Activated CD4-positive, CD25-positive, alpha-beta regulatory T cell treated with anti-CD3 and anti-CD28 coated beads, Interleukin-2, amount 50 U/mL, for 16 hours (primary cell): Measurements from ENCODE around the gene BTN3A1.
"Not testable (repeated sequence)": the region's sequence is repeated elsewhere in the genome, so short reads cannot be mapped to it uniquely, and the experiment has no call there.

Experiments used
- DNase-seq: peaks from one replicate; pipeline ENCODE4 v3.0.0-alpha.2; 2020; ENCODE audit warnings: low read depth, low spot score

The BTN3A1 gene

GRCh38 chr6:26440977-26441358 lies 38.9 kb downstream of the BTN3A1 start:
- no peak for DNase-seq

DNA sequence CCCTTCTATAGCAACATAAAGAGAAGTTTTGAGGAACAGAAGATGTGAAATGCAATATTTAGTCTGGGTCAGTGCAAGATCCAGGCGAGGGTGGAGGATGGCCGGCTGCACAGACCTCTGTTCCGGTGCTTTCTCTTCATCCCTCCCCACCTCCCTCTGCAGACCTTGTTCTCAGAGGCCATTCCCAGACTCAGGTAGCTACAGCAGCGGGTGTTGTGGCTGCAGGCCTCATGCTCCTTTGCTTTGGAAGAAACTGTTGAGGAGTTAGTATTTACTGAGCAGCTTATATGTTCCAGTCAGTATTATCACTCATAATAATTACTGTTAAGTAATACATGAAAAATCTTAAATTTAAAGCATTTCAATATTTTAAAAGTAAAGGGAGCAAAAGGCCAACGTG lies 39.9 kb downstream of the BTN3A1 start:
- DNase-seq: no peak

DNA sequence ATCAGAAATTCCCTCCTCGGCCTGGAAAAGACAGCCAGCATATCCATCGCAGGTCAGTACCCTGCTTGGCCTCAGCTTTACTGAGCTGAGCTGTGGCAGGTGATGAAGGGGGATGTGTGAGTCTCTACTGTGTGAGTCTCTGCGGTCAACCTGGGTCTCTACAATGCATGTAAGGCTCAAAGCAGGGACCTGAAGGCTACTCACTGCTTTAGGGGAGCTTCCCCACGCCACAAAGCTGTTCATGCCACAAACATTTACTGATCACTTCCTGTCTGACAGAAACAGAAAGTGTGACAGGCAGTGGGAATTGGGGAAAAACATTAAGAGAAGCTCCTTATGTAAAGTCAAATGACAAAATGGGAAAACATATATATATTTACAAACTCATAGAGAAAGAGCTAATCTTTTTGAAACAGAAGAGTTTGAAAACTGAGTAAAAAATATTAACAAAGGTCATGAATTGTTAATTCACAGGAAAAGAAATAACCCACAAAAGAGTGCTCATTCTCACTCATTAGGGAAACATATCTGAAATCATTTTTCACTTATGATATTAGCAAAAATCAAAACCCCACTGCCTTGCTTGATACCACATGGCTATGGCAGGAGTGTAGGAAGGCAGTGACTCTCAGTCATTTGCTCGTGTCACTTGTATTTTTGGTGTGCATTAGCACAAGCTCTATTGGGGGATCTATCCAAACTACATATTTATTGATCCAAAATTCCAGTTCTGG lies 44.0 kb downstream of the BTN3A1 start:
- DNase-seq: no peak

DNA sequence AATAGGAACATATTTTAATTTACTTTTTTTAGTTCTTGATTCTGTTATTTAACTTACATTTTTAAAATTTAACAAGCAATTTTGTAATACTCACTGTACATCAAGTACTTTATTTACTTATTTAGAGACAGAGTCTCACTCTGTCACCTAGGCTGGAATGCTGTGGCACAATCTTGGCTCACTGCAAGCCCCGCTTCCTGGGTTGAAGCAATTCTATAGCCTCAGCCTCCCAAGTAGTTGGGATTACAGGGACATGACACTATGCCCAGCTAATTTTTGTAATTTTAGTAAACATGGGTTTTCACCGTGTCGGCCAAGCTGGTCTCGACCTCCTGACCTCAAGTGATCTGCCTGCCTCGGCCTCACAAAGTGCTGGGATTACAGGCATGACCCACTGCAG lies 45.2 kb downstream of the BTN3A1 start:
- DNase-seq: no peak

GRCh38 chr6:26450240-26450639 lies 48.2 kb downstream of the BTN3A1 start:
- no peak for DNase-seq

DNA sequence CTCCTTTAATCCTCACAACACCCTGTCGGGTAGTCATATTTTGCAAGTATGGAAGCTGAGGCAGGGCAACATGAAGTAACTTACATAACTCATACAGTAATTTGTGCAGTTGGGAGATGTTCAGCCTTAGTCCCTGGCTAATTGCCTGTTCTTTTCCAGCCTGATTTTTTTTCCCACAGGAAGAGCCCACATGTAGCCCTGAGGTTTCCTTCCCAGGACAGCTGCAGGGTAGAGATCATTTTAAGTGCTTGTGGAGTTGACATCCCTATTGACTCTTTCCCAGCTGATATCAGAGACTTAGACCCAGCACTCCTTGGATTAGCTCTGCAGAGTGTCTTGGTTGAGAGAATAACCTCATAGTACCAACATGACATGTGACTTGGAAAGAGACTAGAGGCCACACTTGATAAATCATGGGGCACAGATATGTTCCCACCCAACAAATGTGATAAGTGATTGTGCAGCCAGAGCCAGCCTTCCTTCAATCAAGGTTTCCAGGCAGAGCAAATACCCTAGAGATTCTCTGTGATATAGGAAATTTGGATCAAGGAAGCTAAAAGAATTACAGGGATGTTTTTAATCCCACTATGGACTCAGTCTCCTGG lies 50.7 kb downstream of the BTN3A1 start:
- no peak for DNase-seq

DNA sequence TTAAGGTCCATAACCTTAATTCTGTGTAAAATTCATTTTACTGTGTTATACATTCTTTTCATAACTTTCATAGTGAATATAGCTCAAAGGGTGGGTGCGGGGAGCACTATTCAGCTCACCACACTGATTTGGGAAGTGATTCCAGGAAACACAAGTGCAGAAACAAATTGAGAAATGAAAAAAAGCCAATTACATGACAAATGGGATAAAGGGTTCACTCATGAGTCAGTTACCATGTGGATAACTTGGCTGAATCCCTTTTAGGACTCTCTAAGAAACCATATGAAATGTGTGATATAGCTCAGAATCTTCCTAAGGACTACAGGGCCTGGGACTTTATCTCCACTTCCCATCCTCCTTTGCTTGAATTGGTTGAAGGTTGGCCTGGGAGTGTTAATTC lies 52.6 kb downstream of the BTN3A1 start:
- DNase-seq: no peak

DNA sequence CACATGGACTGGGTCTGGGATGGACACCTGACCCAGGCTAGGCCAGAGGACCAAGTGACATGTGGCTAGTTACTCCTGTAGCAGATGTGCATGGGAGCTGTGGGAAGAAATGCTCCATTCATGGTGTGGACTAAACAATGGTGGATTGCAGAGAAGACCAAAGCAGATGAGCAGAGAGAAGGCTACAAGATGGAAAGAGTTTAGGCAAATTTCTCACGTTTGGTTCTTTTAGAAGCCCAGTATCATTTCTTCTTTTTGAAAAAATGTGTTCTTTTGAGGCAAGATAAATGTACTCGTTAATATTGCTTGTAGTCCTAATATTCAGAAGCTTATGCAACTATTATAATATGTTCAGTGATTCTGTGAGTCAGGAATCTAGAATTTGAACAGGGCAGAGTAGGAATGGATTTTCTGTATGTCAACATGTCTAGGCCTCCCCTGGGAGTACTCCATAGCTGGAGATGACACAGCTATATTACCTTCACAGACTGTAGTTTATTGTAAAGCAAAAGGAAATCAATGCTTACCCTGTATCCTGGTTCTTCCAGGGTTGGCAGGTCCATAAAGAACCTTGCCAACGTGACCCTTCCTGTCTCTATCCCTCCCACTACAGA lies 53.4 kb downstream of the BTN3A1 start:
- no peak for DNase-seq

DNA sequence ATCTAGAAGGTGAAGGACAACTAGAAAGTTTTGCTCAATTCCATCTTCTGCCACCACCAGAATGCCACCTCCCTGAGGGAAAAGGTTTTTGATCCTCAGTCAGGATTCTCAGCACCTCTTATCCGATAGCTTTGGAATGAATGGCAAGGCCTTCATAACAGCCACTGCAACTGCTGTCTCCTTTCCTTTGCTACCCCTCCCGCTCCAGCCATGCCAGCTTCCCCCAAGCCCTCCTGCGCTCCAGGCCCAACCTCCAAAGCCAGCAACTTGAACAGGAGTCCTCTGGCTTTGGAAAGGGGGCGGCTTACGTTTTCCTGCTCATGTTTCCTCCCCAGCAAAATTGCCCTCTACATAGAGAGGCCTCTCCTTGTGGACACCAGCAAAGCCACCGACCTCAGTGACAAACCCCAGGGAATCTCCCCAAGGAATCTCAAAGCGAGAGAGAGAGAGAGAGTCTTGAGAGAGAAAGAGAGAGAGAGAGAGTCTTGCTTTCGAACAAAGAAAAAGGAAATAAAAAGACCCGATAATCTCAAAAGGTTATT lies 55.3 kb downstream of the BTN3A1 start:
- DNase-seq: no peak

DNA sequence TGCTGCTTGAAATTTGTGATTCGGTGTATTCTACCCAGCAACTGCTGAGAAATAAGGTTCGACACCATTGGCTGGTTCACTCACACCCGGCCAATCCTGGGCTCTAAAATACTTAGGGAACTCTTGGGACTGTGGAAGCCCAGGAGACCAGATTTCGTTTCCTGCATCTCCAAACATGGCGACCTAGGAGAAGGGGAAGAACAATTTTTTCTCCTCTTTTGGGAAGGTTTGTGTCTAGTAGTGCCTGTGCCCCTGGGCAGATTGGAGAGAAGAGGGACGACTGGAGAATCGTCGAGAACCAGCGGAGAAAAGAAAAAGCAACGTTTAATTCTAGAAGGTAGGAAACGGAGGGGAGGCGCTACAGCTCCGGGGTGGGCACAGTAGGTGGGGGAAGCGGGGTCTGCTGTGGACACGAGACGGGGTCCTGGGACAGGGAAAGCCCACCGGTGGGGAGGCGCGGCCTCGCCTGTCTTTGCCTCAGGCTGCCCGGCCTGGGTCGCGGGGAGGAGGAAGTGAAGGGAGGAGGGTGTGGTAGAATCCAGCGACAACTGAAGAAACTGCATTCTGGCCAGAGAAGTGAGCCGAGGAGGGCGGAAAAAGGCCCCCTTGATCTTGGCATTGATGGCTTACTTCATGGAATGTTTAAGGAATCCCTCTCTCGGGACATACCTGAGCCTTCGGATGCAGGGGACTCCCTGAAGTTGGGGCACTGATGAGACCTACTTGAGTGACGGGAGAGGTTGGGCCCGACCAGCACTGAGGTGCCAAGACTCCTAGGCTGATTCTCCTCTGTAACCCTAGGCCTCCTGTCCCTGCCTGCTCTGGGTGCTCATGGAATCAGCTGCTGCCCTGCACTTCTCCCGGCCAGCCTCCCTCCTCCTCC lies 56.0 kb downstream of the BTN3A1 start, which contains the start of gene BTN2A1:
BTN2A1 (plus strand) TSS at position 150 of the 883 bp plus-strand sequence; CDS start at position 832, 682 bp downstream.
- DNase-seq: peak; percentile 50

- no peak for DNase-seq
Measured at GRCh38 chr6:26459023-26459810, 57.1 kb downstream of the BTN3A1 start.

GRCh38 chr6:26461353-26461752 lies 59.3 kb downstream of the BTN3A1 start:
- not testable (repeated sequence) for DNase-seq

DNA sequence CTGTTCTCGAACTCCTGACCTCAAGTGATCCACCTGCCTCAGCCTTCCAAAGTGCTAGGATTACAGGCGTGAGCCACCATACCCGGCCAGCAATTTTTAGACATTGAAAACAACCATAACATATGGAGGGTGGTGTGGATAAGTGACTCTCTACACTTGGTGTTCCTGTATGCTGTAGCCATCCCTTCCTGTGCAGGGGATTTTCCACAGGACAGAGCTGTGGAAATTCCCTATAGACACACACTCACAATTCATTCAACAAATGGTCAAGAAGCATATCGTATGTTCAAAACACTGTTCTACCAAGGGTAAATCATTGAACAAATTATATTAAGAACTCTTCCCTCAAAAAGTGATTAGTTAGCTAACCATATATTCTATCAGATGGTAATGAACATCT lies 61.9 kb downstream of the BTN3A1 start:
- no peak for DNase-seq

DNA sequence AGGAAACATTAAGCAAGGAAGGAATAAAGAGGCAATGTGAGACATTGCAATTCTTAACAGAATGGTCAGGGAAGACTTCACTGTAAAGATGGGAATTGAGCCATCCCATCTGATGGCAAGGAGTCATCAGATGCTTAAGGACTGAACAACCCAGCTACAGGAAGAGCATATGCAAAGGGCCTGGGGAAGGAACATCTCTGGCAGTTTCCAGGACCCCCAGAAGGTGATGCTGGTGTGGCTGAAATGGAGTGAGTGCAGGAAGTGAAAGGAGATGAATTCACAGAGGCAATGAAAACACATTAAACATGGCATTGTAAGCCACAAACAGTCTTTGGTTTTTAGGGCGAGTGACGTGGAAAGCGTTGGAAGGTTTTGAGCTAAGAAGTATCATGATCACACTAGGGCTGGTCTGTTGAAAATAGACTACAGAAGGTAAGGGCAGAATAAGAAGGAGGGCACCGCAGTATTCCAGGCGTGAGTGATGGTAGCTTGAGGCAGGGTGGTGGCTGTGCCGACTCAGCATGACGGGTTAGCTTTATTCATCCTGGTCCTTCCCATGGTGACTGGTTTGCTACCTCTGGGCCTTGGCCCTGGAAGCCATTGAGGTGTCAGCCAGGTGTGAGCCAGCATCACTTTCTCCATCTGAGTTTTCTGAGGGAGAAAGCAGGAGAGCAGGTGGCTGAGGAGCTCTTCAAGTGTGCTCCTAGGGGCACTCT lies 62.5 kb downstream of the BTN3A1 start:
- DNase-seq: no peak
